Sigmoid colon (tissue), 7 donors: ENCODE data around the gene SHC1. TPM values are rescaled to one million over a fixed set of nuclear protein-coding genes. Genes with fewer than 3 reads are reported as not detected.
A peak's percentile ranks its signal among the peaks of the same experiment; 100 is the strongest.

Experiments
- DNase-seq: peaks from one replicate; pipeline ENCODE4 v3.0.0-alpha.2; 2019
- H3K27ac ChIP-seq, 4 donors: fragments of 200-600 bp; sonication (generic); one replicate each; pipeline ENCODE4 v1.5.1; 2016 to 2019; ENCODE audit warnings: mild to moderate bottlenecking in 1 of 4
- H3K27me3 ChIP-seq, 3 donors: fragments of 200-600 bp; sonication (generic); one replicate each; pipeline ENCODE4 v1.5.1; 2019; ENCODE audit warnings: mild to moderate bottlenecking in 1 of 3
- H3K36me3 ChIP-seq, 4 donors: fragments of 200-600 bp; sonication (generic); one replicate each; pipeline ENCODE4 v1.5.1; 2016 to 2019
- H3K4me1 ChIP-seq, 4 donors: fragments of 200-600 bp; sonication (generic); one replicate each; pipeline ENCODE4 v1.5.1; 2017 to 2019
- H3K4me3 ChIP-seq, 4 donors: fragments of 200-600 bp; sonication (generic); one replicate each; pipeline ENCODE4 v1.5.1; 2017 to 2019; ENCODE audit warnings: mild to moderate bottlenecking in 2 of 4, moderate library complexity in 1 of 4
- H3K9me3 ChIP-seq, 4 donors: fragments of 200-600 bp in 3 of 4; sonication (generic) in 3 of 4; one replicate each; pipeline versions ENCODE4 v1.5.1 to v1.6.1; 2013 to 2019
- CTCF ChIP-seq, 4 experiments: fragments of 450-650 bp in 3 of 4; fragments of 200-600 bp in 1 of 4; IDR thresholded peaks; one replicate each; pipeline ENCODE4 v1.5.1; 2016 to 2019; ENCODE audit warnings: antibody characterized with exemption in 4 of 4, mild to moderate bottlenecking in 3 of 4, moderate library complexity in 2 of 4
- EP300 ChIP-seq, 4 donors: sonication (generic); formaldehyde crosslinking; IDR thresholded peaks; one replicate each; pipeline ENCODE4 v1.6.1; 2017; ENCODE audit warnings: antibody characterized with exemption in 4 of 4
- POLR2A ChIP-seq, 2 donors: fragments of 450-650 bp; IDR thresholded peaks; one replicate each; pipeline ENCODE4 v1.6.1; 2016; ENCODE audit warnings: antibody characterized with exemption in 2 of 2, mild to moderate bottlenecking in 2 of 2, moderate library complexity in 2 of 2
- POLR2AphosphoS5 ChIP-seq, 4 donors: sonication (generic); formaldehyde crosslinking; IDR thresholded peaks; one replicate each; pipeline ENCODE4 v1.6.1; 2017; ENCODE audit warnings: antibody characterized with exemption in 4 of 4
- WGBS, 2 donors: extraction: QIAGEN DNeasy Blood & Tissue Kit; methylation state at CpG; one replicate each; pipeline ENCODE4 v1.1.7; 2013; 5-methylcytosine and 5-hydroxymethylcytosine counted together
- intact Hi-C: fragments of 100-400 bp; cut with DNase I; formaldehyde crosslinking; loops from one replicate; pipeline ENCODE4 v1.15.1; 2023
- polyA plus RNA-seq, 3 donors: library from polyadenylated mRNA; stranded (reverse); fragments of 200-250 nt; gene quantifications; one replicate each; pipeline ENCODE4 v1.2.3, GENCODE V29; 2013
- total RNA-seq, 4 donors: library from RNA; depleted of rRNA; stranded (reverse); fragments of >200 nt; gene quantifications; one replicate each; pipeline ENCODE4 v1.1.0, GENCODE V29; 2016
- donor health status: healthy with polysubstance abuse.
- donor health status: Bipolar disorder and iron deficiency.
- donor health status: healthy.

The SHC1 gene
- total and polyA plus RNA-seq, 7 donors: 49.2 to 80.4 (median 62.6) TPM

- intact Hi-C loops: no loop called here
Observed at GRCh38 chr1:154953611-154954038, 16.9 kb downstream of the SHC1 start.

GRCh38 chr1:154952664-154953063 is 17.9 kb downstream of the SHC1 start:
- TF ChIP-seq POLR2A (IDR thresholded peaks at IDR 0.05): no peak
- no peak for TF ChIP-seq CTCF (IDR thresholded peaks at IDR 0.05)
- TF ChIP-seq EP300 (IDR thresholded peaks at IDR 0.05): no peak
- TF ChIP-seq POLR2AphosphoS5 (IDR thresholded peaks at IDR 0.05): no peak
- peak overlapping the region in 1 of 4 donors; percentile 14 for H3K27ac ChIP-seq
- H3K4me1 ChIP-seq: peaks cover 0 to 56% (median 51%) of the 10 kb centered on the region in 4 donors
- intact Hi-C loops: no loop called here
- H3K9me3 ChIP-seq: no peaks in the 10 kb centered on the region
- H3K36me3 ChIP-seq: peaks cover 8 to 37% (median 23%) of the 10 kb centered on the region in 4 donors
- no peak overlapping the region for H3K4me3 ChIP-seq
- DNase-seq: no peak
- no peaks in the 10 kb centered on the region for H3K27me3 ChIP-seq
- 80 to 89% methylated on average over 6 of the region's 6 CpGs for WGBS, 2 donors

More at GRCh38 chr1:154953611-154954038, 16.9 kb downstream of the SHC1 start:
- H3K27me3 ChIP-seq: no peaks in the 10 kb centered on the region
- H3K4me1 ChIP-seq: peaks cover 0 to 57% (median 51%) of the 10 kb centered on the region in 4 donors
- H3K4me3 ChIP-seq: no peak overlapping the region
- WGBS, 2 donors: 82 to 91% methylated on average over 2 of the region's 2 CpGs
- no peak for DNase-seq
- peak overlapping the region in 1 of 4 donors; percentile 22 for H3K27ac ChIP-seq
- TF ChIP-seq POLR2AphosphoS5 (IDR thresholded peaks at IDR 0.05) (no peak), EP300 (IDR thresholded peaks at IDR 0.05) (no peak), POLR2A (IDR thresholded peaks at IDR 0.05) (no peak), CTCF (IDR thresholded peaks at IDR 0.05) (no peak)
- peaks cover 13 to 31% (median 17%) of the 10 kb centered on the region in 4 donors for H3K36me3 ChIP-seq
- H3K9me3 ChIP-seq: no peaks in the 10 kb centered on the region

- no peak for DNase-seq
- H3K27ac ChIP-seq: peak overlapping the region in 1 of 4 donors; percentile 14
- no peaks in the 10 kb centered on the region for H3K9me3 ChIP-seq
- intact Hi-C loops: no loop called here
- H3K36me3 ChIP-seq: peaks cover 8 to 43% (median 25%) of the 10 kb centered on the region in 4 donors
- peaks cover 0 to 51% (median 47%) of the 10 kb centered on the region in 4 donors for H3K4me1 ChIP-seq
- H3K27me3 ChIP-seq: no peaks in the 10 kb centered on the region
- TF ChIP-seq POLR2AphosphoS5 (IDR thresholded peaks at IDR 0.05) (no peak), EP300 (IDR thresholded peaks at IDR 0.05) (no peak), CTCF (IDR thresholded peaks at IDR 0.05) (no peak), POLR2A (IDR thresholded peaks at IDR 0.05) (no peak)
- 49 to 77% methylated on average over 15 of the region's 15 CpGs for whole genome bisulfite sequencing, 2 donors
- H3K4me3 ChIP-seq: no peak overlapping the region
Observed at GRCh38 chr1:154951901-154952657, 18.5 kb downstream of the SHC1 start.

- H3K36me3 ChIP-seq: peaks cover 8 to 71% (median 38%) of the 10 kb centered on the region in 4 donors
Observed at GRCh38 chr1:154948079-154948478, 22.5 kb downstream of the SHC1 start.

More at GRCh38 chr1:154948079-154948478, 22.5 kb downstream of the SHC1 start:
- DNase-seq: no peak
- Histone ChIP-seq H3K27ac (no peak overlapping the region), H3K9me3 (no peaks in the 10 kb centered on the region), H3K4me1 (peaks cover 0 to 28% (median 16%) of the 10 kb centered on the region in 4 donors), H3K27me3 (no peaks in the 10 kb centered on the region), H3K4me3 (no peak overlapping the region)
- WGBS, 2 donors: 96 to 97% methylated on average over 11 of the region's 11 CpGs
- TF ChIP-seq POLR2A (IDR thresholded peaks at IDR 0.05) (no peak), CTCF (IDR thresholded peaks at IDR 0.05) (no peak), EP300 (IDR thresholded peaks at IDR 0.05) (no peak), POLR2AphosphoS5 (IDR thresholded peaks at IDR 0.05) (no peak)
- intact Hi-C loops: no loop called here
